IMR-90 (cell line): Measurements from ENCODE around the gene ADGRG4. TPM values are rescaled to one million over a fixed set of nuclear protein-coding genes. Genes with fewer than 3 reads are reported as not detected.

Experiments used
- ATAC-seq: fragments of 200-7000 bp; cut with Tn5 transposase; 2 replicates; pipeline ENCODE4 v1.9.1; 2020; ENCODE audit warnings: low read depth, mild to moderate bottlenecking, moderate library complexity
- BruUV-seq: library from RNA; stranded (reverse); fragments of 400-500 nt; replicated peaks from 2 replicates; lab custom pipeline; 2021; lab: Mats Ljungman, UMichigan
- CTCF ChIA-PET: fragments of 300-600 bp; formaldehyde crosslinking; extraction: SDS; loops from one replicate; lab custom pipeline; 2021; ENCODE audit warnings: antibody characterized with exemption; lab: Yijun Ruan, JAX
- POLR2A ChIA-PET: fragments of 300-600 bp; sonication (Branson Sonifier 250); formaldehyde crosslinking; loops from one replicate; lab custom pipeline; 2022; ENCODE audit warnings: antibody characterized with exemption; ENCODE audit not compliant: unreplicated experiment; lab: Charles Lee
- DNase-seq: peaks from one replicate; pipeline ENCODE4 v3.0.0; 2013
- H2AFZ ChIP-seq: replicated peaks from 2 replicates; pipeline ENCODE3; 2013; ENCODE audit warnings: low read length, mild to moderate bottlenecking; ENCODE audit not compliant: poor library complexity
- H2AK5ac ChIP-seq: 2 replicates; pipeline ENCODE4 v1.6.1; 2013; ENCODE audit warnings: low read depth, low read length, inconsistent platforms
- H2AK9ac ChIP-seq: replicated peaks from 2 replicates; pipeline ENCODE3; 2013; ENCODE audit warnings: mild to moderate bottlenecking, low read depth, low read length, moderate library complexity; ENCODE audit not compliant: poor library complexity
- H2BK120ac ChIP-seq: 2 replicates; pipeline ENCODE4 v1.6.1; 2013; ENCODE audit warnings: low read depth, low read length, inconsistent platforms
- H2BK15ac ChIP-seq: 3 replicates; pipeline ENCODE4 v1.6.1; 2013; ENCODE audit warnings: low read depth, low read length, inconsistent platforms
- H2BK20ac ChIP-seq: 2 replicates; pipeline ENCODE4 v1.6.1; 2013; ENCODE audit warnings: low read depth, mild to moderate bottlenecking, inconsistent platforms, low read length, moderate library complexity
- H2BK5ac ChIP-seq: 2 replicates; pipeline ENCODE4 v1.6.1; 2013; ENCODE audit warnings: mild to moderate bottlenecking, low read depth, low read length, inconsistent platforms; ENCODE audit not compliant: poor library complexity, severe bottlenecking
- H3K14ac ChIP-seq: replicated peaks from 2 replicates; pipeline ENCODE4 v1.6.1; 2013; ENCODE audit warnings: low read depth, low read length, inconsistent platforms
- H3K18ac ChIP-seq: 2 replicates; pipeline ENCODE4 v1.6.1; 2013; ENCODE audit warnings: low read depth, low read length, control low read depth
- H3K23ac ChIP-seq: 2 replicates; pipeline ENCODE4 v1.6.1; 2013; ENCODE audit warnings: low read depth, low read length, inconsistent platforms
- H3K27ac ChIP-seq: 2 replicates; pipeline ENCODE4 v1.5.1; 2013; ENCODE audit warnings: mild to moderate bottlenecking, control low read depth, low read length; ENCODE audit not compliant: insufficient read depth
- H3K27me3 ChIP-seq: 2 replicates; pipeline ENCODE4 v1.6.1; 2013; ENCODE audit warnings: low read length; ENCODE audit not compliant: control insufficient read depth, insufficient read depth
- H3K36me3 ChIP-seq: 2 replicates; pipeline ENCODE4 v1.6.1; 2013; ENCODE audit warnings: low read length, mixed read lengths; ENCODE audit not compliant: control insufficient read depth, insufficient read depth
- H3K4ac ChIP-seq: 2 replicates; pipeline ENCODE4 v1.6.1; 2013; ENCODE audit warnings: low read depth, low read length, inconsistent platforms
- H3K4me1 ChIP-seq: 2 replicates; pipeline ENCODE4 v1.6.1; 2013; ENCODE audit warnings: low read length, mixed read lengths; ENCODE audit not compliant: control insufficient read depth, insufficient read depth
- H3K4me2 ChIP-seq: 2 replicates; pipeline ENCODE4 v1.6.1; 2013; ENCODE audit warnings: low read depth, mild to moderate bottlenecking, control low read depth, low read length, moderate library complexity
- H3K4me3 ChIP-seq: 2 replicates; pipeline ENCODE4 v1.5.1; 2013; ENCODE audit warnings: low read depth, mild to moderate bottlenecking, control low read depth, low read length, moderate library complexity; ENCODE audit not compliant: insufficient read depth
- H3K56ac ChIP-seq: 2 replicates; pipeline ENCODE4 v1.6.1; 2013; ENCODE audit warnings: low read length, inconsistent platforms; ENCODE audit not compliant: insufficient read depth; ENCODE audit errors: extremely low read depth
- H3K79me1 ChIP-seq, 2 experiments: 2 replicates each; pipeline ENCODE4 v1.6.1; 2013; ENCODE audit warnings: low read length in 2 of 2, inconsistent platforms in 1 of 2, low read depth in 1 of 2
- H3K9ac ChIP-seq: 2 replicates; pipeline ENCODE4 v1.6.1; 2013; ENCODE audit warnings: low read depth, low read length, control low read depth
- H3K9me1 ChIP-seq: 2 replicates; pipeline ENCODE4 v1.6.1; 2013; ENCODE audit warnings: low read length, inconsistent platforms; ENCODE audit not compliant: insufficient read depth
- H3K9me3 ChIP-seq: 2 replicates; pipeline ENCODE4 v1.6.1; 2013; ENCODE audit warnings: low read length; ENCODE audit not compliant: control insufficient read depth, insufficient read depth
- H4K20me1 ChIP-seq: 2 replicates; pipeline ENCODE4 v1.6.1; 2013; ENCODE audit warnings: low read length, inconsistent platforms; ENCODE audit not compliant: insufficient read depth
- H4K5ac ChIP-seq: 2 replicates; pipeline ENCODE4 v1.6.1; 2013; ENCODE audit warnings: mild to moderate bottlenecking, low read depth, low read length, control low read depth
- H4K8ac ChIP-seq, 2 experiments: 2 replicates each; pipeline ENCODE4 v1.6.1; 2013; ENCODE audit warnings: low read depth in 2 of 2, low read length in 2 of 2, control low read depth in 1 of 2, inconsistent platforms in 1 of 2
- H4K91ac ChIP-seq: 2 replicates; pipeline ENCODE4 v1.6.1; 2013; ENCODE audit warnings: low read depth, low read length, inconsistent platforms; ENCODE audit not compliant: insufficient read depth
- ELK1 ChIP-seq: fragments of 150-350 bp; IDR thresholded peaks from 2 replicates; pipeline ENCODE4 v1.6.1; 2016; ENCODE audit warnings: low read depth, mild to moderate bottlenecking, low read length, moderate library complexity, borderline replicate concordance
- FOS ChIP-seq: fragments of 150-350 bp; IDR thresholded peaks from 2 replicates; pipeline ENCODE4 v1.6.1; 2016; ENCODE audit warnings: low read depth, low read length
- MAZ ChIP-seq: IDR thresholded peaks from 2 replicates; pipeline ENCODE4 v1.6.1; 2012; ENCODE audit warnings: low read depth, mild to moderate bottlenecking, low read length, improper control_type of control experiment, moderate library complexity, borderline replicate concordance
- MXI1 ChIP-seq: IDR thresholded peaks from 2 replicates; pipeline ENCODE4 v1.6.1; 2012; ENCODE audit warnings: low read depth, mild to moderate bottlenecking, low read length, moderate library complexity, borderline replicate concordance
- RCOR1 ChIP-seq: IDR thresholded peaks from 2 replicates; pipeline ENCODE4 v1.6.1; 2012; ENCODE audit warnings: mild to moderate bottlenecking, low read length, improper control_type of control experiment; ENCODE audit not compliant: insufficient replicate concordance
- RFX5 ChIP-seq: IDR thresholded peaks from 2 replicates; pipeline ENCODE4 v1.8.0; 2012; ENCODE audit warnings: low read depth, mild to moderate bottlenecking, low read length, moderate library complexity
- USF2 ChIP-seq: fragments of 150-350 bp; IDR thresholded peaks from 2 replicates; pipeline ENCODE4 v1.6.1; 2017; ENCODE audit warnings: mild to moderate bottlenecking, antibody characterized with exemption, low read length, low read depth
- WGBS, 2 experiments: methylation state at CpG; one replicate each; pipeline versions ENCODE4 v1.1.5 to v1.1.7; 2013; ENCODE audit warnings: missing lambda C conversion rate in 2 of 2; ENCODE audit not compliant: insufficient read length in 1 of 2; ENCODE audit errors: extremely low coverage in 2 of 2; 5-methylcytosine and 5-hydroxymethylcytosine counted together
- dilution Hi-C: fragments of 300-500 bp; cut with HindIII; formaldehyde crosslinking; loops from one replicate; pipeline ENCODE4 v1.14.3; 2018; ENCODE audit warnings: low sequenced_read_pairs; ENCODE audit not compliant: unreplicated experiment
- in situ Hi-C: fragments of 300-500 bp; cut with MboI; formaldehyde crosslinking; loops from 3 replicates; pipeline ENCODE4 v1.14.3; 2019; ENCODE audit warnings: low sequenced_read_pairs, inconsistent platforms, mixed read lengths
- intact Hi-C: fragments of 100-400 bp; cut with micrococcal nuclease; formaldehyde crosslinking; loops from 2 replicates; pipeline ENCODE4 v1.10.0; 2022
- polyA plus RNA-seq, 3 experiments: library from polyadenylated mRNA; depleted of rRNA; stranded (reverse); fragments of >200 nt; gene quantifications; 2 replicates each; pipeline ENCODE4 v1.2.3, GENCODE V29; 2012; ENCODE audit warnings: low replicate concordance in 1 of 3
- total RNA-seq: library from RNA; depleted of rRNA; stranded (reverse); fragments of >200 nt; gene quantifications from 2 replicates; pipeline ENCODE4 v1.2.3, GENCODE V29; 2012

Gene ADGRG4
- total and polyA plus RNA-seq, 2 of the 4 experiments (the other 2 are of a cell fraction): under 0.01 TPM; not detected in 1

- Histone ChIP-seq H3K4me2 (no peak overlapping the region), H3K23ac (no peak overlapping the region), H3K9me1 (no peaks in the 10 kb centered on the region), H2AFZ (no peak overlapping the region), H2BK120ac (no peak overlapping the region), H2BK15ac (no peak overlapping the region), H3K4ac (no peak overlapping the region), H3K14ac (no peak overlapping the region), H3K36me3 (no peaks in the 10 kb centered on the region), H3K9me3 (no peaks in the 10 kb centered on the region), H3K9ac (no peak overlapping the region), H2BK20ac (no peak overlapping the region), H3K4me1 (no peaks in the 10 kb centered on the region), H4K5ac (no peak overlapping the region), H3K4me3 (no peak overlapping the region), H4K8ac (no peak overlapping the region), H3K18ac (no peak overlapping the region), H3K79me1 (no peaks in the 10 kb centered on the region), H3K56ac (no peak overlapping the region), H3K27me3 (no peaks in the 10 kb centered on the region; the same call in 1 of the 2 replicates), H2AK9ac (no peak overlapping the region), H3K27ac (no peak overlapping the region), H2BK5ac (no peak overlapping the region), H2AK5ac (no peak overlapping the region), H4K91ac (no peak overlapping the region), H4K20me1 (no peaks in the 10 kb centered on the region)
- ChIA-PET CTCF (no interaction called here), POLR2A (no interaction called here)
- TF ChIP-seq RCOR1 (no peak), RFX5 (no peak), ELK1 (no peak), MAZ (no peak), MXI1 (no peak), FOS (no peak), USF2 (no peak)
- 80% methylated on average over 1 of the region's 4 CpGs; no CpG with 5 or more reads in 1 of the 2 experiments for WGBS, 2 experiments
- intact Hi-C loops: no loop called here
- no TSS peak for BruUV-seq
- ATAC-seq (no peak), DNase-seq (no peak)
- dilution Hi-C loops: no loop called here
- in situ Hi-C loops: no loop called here
Observed at GRCh38 chrX:136325377-136325776, 24.6 kb downstream of the ADGRG4 start.
